A549 treated with AZD9567 at 1 μM for 4 hours (cell line): ENCODE results near the gene VPS37B. TPM values are rescaled to one million over a fixed set of nuclear protein-coding genes. Genes with fewer than 3 reads are reported as not detected.

Source experiments
- total RNA-seq: library from RNA; stranded (reverse); fragments of 200-300 nt; extraction: Qiagen RNA extraction; gene quantifications from 5 replicates; pipeline ENCODE4 v1.2.3, GENCODE V29; 2022; ENCODE audit not compliant: insufficient read depth

VPS37B gene, protein sequence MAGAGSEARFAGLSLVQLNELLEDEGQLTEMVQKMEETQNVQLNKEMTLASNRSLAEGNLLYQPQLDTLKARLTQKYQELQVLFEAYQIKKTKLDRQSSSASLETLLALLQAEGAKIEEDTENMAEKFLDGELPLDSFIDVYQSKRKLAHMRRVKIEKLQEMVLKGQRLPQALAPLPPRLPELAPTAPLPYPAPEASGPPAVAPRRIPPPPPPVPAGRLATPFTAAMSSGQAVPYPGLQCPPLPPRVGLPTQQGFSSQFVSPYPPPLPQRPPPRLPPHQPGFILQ
- 25.5 to 27.5 TPM (median 26.6 TPM) in 5 replicates for total RNA-seq

DNA sequence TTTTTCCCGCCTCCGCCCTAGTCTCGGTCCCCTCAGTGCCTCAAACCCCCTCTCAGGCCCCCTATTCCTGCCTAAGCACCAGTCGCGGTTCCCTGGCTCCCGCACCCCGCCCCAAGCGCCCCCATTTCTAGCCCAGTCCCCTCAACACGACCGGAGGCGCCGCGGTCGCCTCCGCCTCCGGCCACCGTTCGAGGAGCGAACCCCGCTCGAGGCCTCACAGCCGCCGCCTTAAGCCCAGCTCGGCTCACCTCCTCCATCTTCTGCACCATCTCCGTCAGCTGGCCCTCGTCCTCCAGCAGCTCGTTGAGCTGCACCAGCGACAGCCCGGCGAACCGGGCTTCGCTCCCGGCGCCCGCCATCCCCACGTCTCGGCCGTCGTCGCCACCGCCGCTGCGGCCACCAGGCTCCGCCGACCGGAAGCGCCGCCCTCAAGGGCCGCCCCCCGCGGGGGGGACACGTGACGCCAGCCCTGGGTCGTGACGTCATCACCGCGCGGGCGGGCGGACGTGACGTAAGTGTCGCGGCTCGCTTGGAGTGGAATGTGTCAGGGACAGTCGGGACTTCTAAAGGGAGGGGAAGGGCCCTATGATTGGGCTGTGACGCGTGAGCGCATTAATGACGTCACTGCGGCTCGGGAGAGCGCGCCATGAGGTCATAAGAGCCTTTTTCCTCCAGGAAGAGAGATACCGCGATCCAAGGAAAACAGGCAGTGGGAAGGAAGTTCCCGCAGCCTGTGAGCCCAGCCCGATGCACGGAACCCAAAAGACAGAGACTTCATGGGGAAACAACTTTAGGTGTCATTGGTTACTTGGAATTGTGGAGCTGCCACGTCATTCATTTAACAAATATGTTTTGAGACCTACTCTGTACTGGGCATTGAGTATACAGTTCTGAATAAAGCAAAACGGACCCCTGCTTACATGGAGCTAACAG lies at the start of gene VPS37B:
Gene VPS37B, minus strand, starts transcription at position 421 of the 933 bp plus-strand sequence. Its CDS starts 62 bp downstream, at position 359.

DNA sequence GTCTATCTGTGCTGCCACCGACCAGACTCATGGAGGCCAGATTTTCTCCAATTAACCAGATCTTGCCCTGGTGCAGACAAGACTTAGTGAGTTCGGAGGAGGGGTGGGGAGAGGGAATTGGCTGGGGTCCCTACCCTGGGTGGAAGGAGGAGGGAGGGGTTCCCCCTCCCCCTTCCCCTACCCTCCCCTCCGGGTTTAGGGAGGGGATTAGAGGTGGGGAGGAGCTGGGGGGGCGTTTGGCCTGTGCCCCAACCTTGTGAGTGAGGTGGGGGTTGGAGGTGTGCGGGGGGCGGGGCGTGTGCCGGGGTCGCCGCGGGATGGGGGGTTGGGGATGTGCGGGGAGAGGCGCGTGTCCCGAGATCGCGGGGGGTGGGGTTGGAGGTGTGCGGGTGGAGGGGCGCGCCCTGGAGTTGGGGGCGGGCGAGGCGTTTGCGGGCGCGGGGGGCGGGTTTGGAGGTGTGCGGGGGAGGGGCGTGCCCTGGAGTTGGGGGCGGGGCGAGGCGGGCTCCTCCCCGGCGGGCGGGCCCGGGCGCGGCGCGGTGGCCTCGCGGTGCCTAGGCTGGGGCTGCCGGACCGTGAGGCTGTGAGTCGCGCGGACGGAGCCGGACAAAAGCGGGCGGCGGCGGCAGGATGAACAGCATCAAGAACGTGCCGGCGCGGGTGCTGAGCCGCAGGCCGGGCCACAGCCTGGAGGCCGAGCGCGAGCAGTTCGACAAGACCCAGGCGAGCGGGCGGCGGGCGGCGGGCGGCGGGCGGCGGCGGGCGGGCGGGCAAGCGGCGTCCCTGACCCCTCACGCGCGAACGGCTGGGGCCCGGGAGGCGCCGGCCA lies 60.8 kb downstream of the VPS37B start, which contains the start of gene HIP1R:
Gene HIP1R, plus strand, starts transcription at position 537 of the 829 bp plus-strand sequence. Its CDS starts 94 bp downstream, at position 631.

Other genes starting within 250 kb of the VPS37B start
- 0.06 to 0.08 TPM in 2 of 5 replicates, not detected in the others for gene HCAR2, start 192.8 kb downstream of the VPS37B start, total RNA-seq
- 0.06 TPM in 1 of 5 replicates, not detected in the others for gene HCAR3, start 179.3 kb downstream of the VPS37B start, total RNA-seq
- 0.02 to 0.03 TPM (median 0.02 TPM) in 3 of 5 replicates, not detected in the others for gene HCAR1, start 165.3 kb downstream of the VPS37B start, total RNA-seq
- gene DENR, start 143.3 kb downstream of the VPS37B start, total RNA-seq = 51.6 to 66.6 TPM (median 53.2 TPM) in 5 replicates
- 0.03 to 0.08 TPM (median 0.06 TPM) in 4 of 5 replicates, not detected in the other for gene CCDC62, start 121.6 kb downstream of the VPS37B start, total RNA-seq
- gene HIP1R, start 60.7 kb downstream of the VPS37B start, total RNA-seq = 20.1 to 27.4 TPM (median 23.5 TPM) in 5 replicates
- gene ABCB9, start 70.3 kb upstream of the VPS37B start, total RNA-seq = 8.1 to 9.3 TPM (median 8.8 TPM) in 5 replicates
- gene OGFOD2, start 79.1 kb upstream of the VPS37B start, total RNA-seq = 9.0 to 17.5 TPM (median 16.6 TPM) in 5 replicates
- 195 to 258 TPM (median 249 TPM) in 5 replicates for gene ARL6IP4, start 84.6 kb upstream of the VPS37B start, total RNA-seq